Central memory CD8-positive, alpha-beta T cell (primary cell): Measurements from ENCODE around the gene GORASP1.
A peak's percentile ranks its signal among the peaks of the same experiment; 100 is the strongest.

Source experiments
- ATAC-seq: fragments of 150-1000 bp; cut with Tn5 transposase; replicated peaks from 2 replicates; pipeline ENCODE4 v1.10.0; 2022; ENCODE audit warnings: mild to moderate bottlenecking, moderate FRiP score, moderate number of reproducible peaks; ENCODE audit not compliant: poor library complexity, severe bottlenecking; ENCODE audit errors: extremely low read depth
- DNase-seq, 2 donors: peaks; one replicate each; pipeline ENCODE4 v3.0.0; 2021; ENCODE audit warnings: low spot score in 2 of 2
- H3K27ac Mint-ChIP-seq: one replicate; pipeline ENCODE4 v1.8.0; 2022; ENCODE audit warnings: low read depth, mild to moderate bottlenecking, moderate library complexity, mixed read lengths
- H3K27me3 Mint-ChIP-seq: one replicate; pipeline ENCODE4 v1.8.0; 2022; ENCODE audit warnings: mixed read lengths
- H3K36me3 Mint-ChIP-seq: one replicate; pipeline ENCODE4 v1.8.0; 2022; ENCODE audit warnings: mild to moderate bottlenecking, moderate library complexity, mixed read lengths; ENCODE audit not compliant: insufficient read depth
- H3K4me1 Mint-ChIP-seq: one replicate; pipeline ENCODE4 v1.8.0; 2022; ENCODE audit warnings: mixed read lengths
- H3K4me3 Mint-ChIP-seq: one replicate; pipeline ENCODE4 v1.8.0; 2022; ENCODE audit warnings: mild to moderate bottlenecking, moderate library complexity, mixed read lengths
- H3K9me3 Mint-ChIP-seq: one replicate; pipeline ENCODE4 v1.8.0; 2022; ENCODE audit warnings: mixed read lengths

The GORASP1 gene

GRCh38 chr3:39127908-39128304, 20.5 kb upstream of the GORASP1 start:
- peak overlapping the region; percentile 64 for H3K27ac Mint-ChIP-seq
- peak overlapping the region; percentile 8 for H3K4me3 Mint-ChIP-seq
- H3K36me3 Mint-ChIP-seq = peaks cover 2% of the 10 kb centered on the region

GRCh38 chr3:39127269-39127907, 20.0 kb upstream of the GORASP1 start:
- Mint-ChIP-seq H3K36me3 (peaks cover 2% of the 10 kb centered on the region), H3K9me3 (no peaks in the 10 kb centered on the region), H3K4me3 (peak overlapping the region; percentile 8), H3K4me1 (peaks cover 21% of the 10 kb centered on the region), H3K27ac (peak overlapping the region; percentile 64), H3K27me3 (no peaks in the 10 kb centered on the region)
- DNase-seq (no peak), ATAC-seq (peak; percentile 31)

More at GRCh38 chr3:39127908-39128304, 20.5 kb upstream of the GORASP1 start:
- DNase-seq (no peak), ATAC-seq (peak; percentile 82)
- H3K9me3 Mint-ChIP-seq = no peaks in the 10 kb centered on the region
- H3K27me3 Mint-ChIP-seq = no peaks in the 10 kb centered on the region
- peaks cover 21% of the 10 kb centered on the region for H3K4me1 Mint-ChIP-seq

DNA sequence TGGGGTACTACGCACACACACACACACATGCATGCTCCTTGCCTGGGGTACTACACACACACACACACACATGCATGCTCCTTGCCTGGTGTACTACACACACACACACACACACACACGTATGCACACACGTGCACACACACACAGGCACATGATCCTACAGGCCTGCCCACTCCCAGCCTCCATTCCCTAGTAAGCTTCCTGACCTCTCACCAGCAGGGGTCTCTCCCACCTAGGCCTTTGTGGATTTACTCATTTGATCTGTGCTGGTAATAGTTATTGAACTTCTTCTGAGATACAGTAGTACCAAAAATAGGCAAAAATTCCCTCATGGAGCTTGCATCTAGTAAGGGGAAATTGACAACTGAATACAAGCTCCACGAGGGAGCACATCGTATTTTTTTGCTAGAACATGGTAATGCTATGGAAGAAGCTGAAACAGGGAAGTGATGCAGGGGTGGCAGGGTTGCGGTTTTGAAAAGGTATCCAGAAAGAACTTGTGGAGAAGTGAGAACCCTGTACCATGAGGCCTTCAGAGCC, 19.2 kb upstream of the GORASP1 start:
- ATAC-seq (no peak), DNase-seq (no peak)
- peaks cover 21% of the 10 kb centered on the region for H3K4me1 Mint-ChIP-seq
- no peaks in the 10 kb centered on the region for H3K9me3 Mint-ChIP-seq
- no peak overlapping the region for H3K4me3 Mint-ChIP-seq
- no peak overlapping the region for H3K27ac Mint-ChIP-seq
- no peaks in the 10 kb centered on the region for H3K27me3 Mint-ChIP-seq
- H3K36me3 Mint-ChIP-seq = peaks cover 2% of the 10 kb centered on the region

GRCh38 chr3:39125841-39126500, 18.5 kb upstream of the GORASP1 start:
- H3K27me3 Mint-ChIP-seq = no peaks in the 10 kb centered on the region
- H3K27ac Mint-ChIP-seq = no peak overlapping the region
- no peak overlapping the region for H3K4me3 Mint-ChIP-seq
- H3K36me3 Mint-ChIP-seq = peaks cover 2% of the 10 kb centered on the region
- peaks cover 21% of the 10 kb centered on the region for H3K4me1 Mint-ChIP-seq
- ATAC-seq (no peak), DNase-seq (no peak)
- no peaks in the 10 kb centered on the region for H3K9me3 Mint-ChIP-seq

- Mint-ChIP-seq H3K27me3 (no peaks in the 10 kb centered on the region), H3K4me1 (peaks cover 21% of the 10 kb centered on the region), H3K4me3 (no peak overlapping the region), H3K27ac (no peak overlapping the region), H3K36me3 (peaks cover 2% of the 10 kb centered on the region), H3K9me3 (no peaks in the 10 kb centered on the region)
- DNase-seq (no peak), ATAC-seq (no peak)
These were observed 17.7 kb upstream of the GORASP1 start for GRCh38 chr3:39124876-39125840.

GRCh38 chr3:39122813-39123212, 15.4 kb upstream of the GORASP1 start:
- ATAC-seq = no peak
- no peaks in the 10 kb centered on the region for H3K27me3 Mint-ChIP-seq
- H3K27ac Mint-ChIP-seq = no peak overlapping the region
- peaks cover 2% of the 10 kb centered on the region for H3K36me3 Mint-ChIP-seq
- DNase-seq = no peak
- no peak overlapping the region for H3K4me3 Mint-ChIP-seq
- H3K9me3 Mint-ChIP-seq = no peaks in the 10 kb centered on the region
- peaks cover 13% of the 10 kb centered on the region for H3K4me1 Mint-ChIP-seq

GRCh38 chr3:39121621-39122020, 14.2 kb upstream of the GORASP1 start:
- H3K9me3 Mint-ChIP-seq = no peaks in the 10 kb centered on the region
- H3K4me1 Mint-ChIP-seq = peaks cover 2% of the 10 kb centered on the region
- H3K36me3 Mint-ChIP-seq = peaks cover 4% of the 10 kb centered on the region
- H3K27ac Mint-ChIP-seq = no peak overlapping the region
- no peaks in the 10 kb centered on the region for H3K27me3 Mint-ChIP-seq
- H3K4me3 Mint-ChIP-seq = no peak overlapping the region
- ATAC-seq (no peak), DNase-seq (no peak)

- no peak for DNase-seq
- H3K4me3 Mint-ChIP-seq = no peak overlapping the region
These were observed 11.7 kb upstream of the GORASP1 start for GRCh38 chr3:39118931-39119660.

GRCh38 chr3:39118079-39118478, 10.7 kb upstream of the GORASP1 start:
- Mint-ChIP-seq H3K27me3 (no peaks in the 10 kb centered on the region), H3K4me1 (no peaks in the 10 kb centered on the region), H3K36me3 (peaks cover 1% of the 10 kb centered on the region), H3K27ac (no peak overlapping the region), H3K9me3 (no peaks in the 10 kb centered on the region), H3K4me3 (no peak overlapping the region)
- DNase-seq (no peak), ATAC-seq (no peak)

More at GRCh38 chr3:39118931-39119660, 11.7 kb upstream of the GORASP1 start:
- Mint-ChIP-seq H3K27me3 (no peaks in the 10 kb centered on the region), H3K36me3 (peaks cover 1% of the 10 kb centered on the region), H3K9me3 (no peaks in the 10 kb centered on the region), H3K27ac (no peak overlapping the region), H3K4me1 (no peaks in the 10 kb centered on the region)
- no peak for ATAC-seq

DNA sequence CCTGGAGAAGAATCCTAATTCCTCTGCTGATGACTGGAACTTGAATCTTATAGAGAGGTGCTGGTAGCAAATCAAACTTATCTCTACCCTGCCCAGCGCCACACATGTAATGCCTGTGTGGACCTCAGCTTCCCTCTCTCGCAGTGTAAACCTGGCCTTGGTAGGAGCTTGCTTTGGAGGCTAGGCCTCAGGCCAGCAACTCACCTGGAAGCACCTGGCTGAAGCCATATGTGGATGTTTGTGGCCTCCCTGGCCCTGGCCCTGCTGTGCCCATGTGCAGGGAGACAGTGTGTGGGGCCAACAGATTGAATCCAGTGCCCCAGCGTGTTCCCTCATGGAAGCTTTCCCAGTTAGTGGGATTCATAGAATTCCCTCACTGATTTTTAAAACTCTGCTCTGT, 8.4 kb upstream of the GORASP1 start:
- DNase-seq (no peak), ATAC-seq (no peak)
- H3K9me3 Mint-ChIP-seq = no peaks in the 10 kb centered on the region
- no peak overlapping the region for H3K27ac Mint-ChIP-seq
- H3K4me3 Mint-ChIP-seq = no peak overlapping the region
- no peaks in the 10 kb centered on the region for H3K4me1 Mint-ChIP-seq
- H3K36me3 Mint-ChIP-seq = peaks cover 1% of the 10 kb centered on the region
- no peaks in the 10 kb centered on the region for H3K27me3 Mint-ChIP-seq

DNA sequence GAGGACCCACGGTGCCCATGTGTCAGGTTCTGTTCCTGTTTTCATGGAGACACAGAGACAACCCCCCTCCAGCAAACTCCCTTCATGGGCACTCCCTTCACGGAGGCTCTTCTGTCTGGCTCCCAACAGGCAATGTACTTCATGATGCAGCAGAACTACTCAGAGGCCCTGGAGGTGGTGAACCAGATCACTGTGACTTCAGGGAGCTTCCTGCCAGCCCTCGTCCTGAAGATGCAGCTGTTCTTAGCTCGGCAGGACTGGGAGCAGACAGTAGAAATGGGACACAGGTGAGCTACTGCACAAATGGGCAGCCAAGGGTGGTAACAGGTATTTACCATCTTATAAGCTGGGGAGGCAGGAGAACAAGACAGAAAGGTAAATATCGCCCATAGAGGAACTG, 7.0 kb upstream of the GORASP1 start:
- peaks cover 1% of the 10 kb centered on the region for H3K36me3 Mint-ChIP-seq
- H3K4me3 Mint-ChIP-seq = no peak overlapping the region
- no peak for DNase-seq
- ATAC-seq = no peak
- H3K27ac Mint-ChIP-seq = no peak overlapping the region
- H3K4me1 Mint-ChIP-seq = peaks cover 1% of the 10 kb centered on the region
- no peaks in the 10 kb centered on the region for H3K9me3 Mint-ChIP-seq
- H3K27me3 Mint-ChIP-seq = no peaks in the 10 kb centered on the region

- peaks cover 3% of the 10 kb centered on the region for H3K36me3 Mint-ChIP-seq
- H3K27ac Mint-ChIP-seq = no peak overlapping the region
- no peak overlapping the region for H3K4me3 Mint-ChIP-seq
- no peak for DNase-seq
- peaks cover 13% of the 10 kb centered on the region for H3K4me1 Mint-ChIP-seq
- H3K27me3 Mint-ChIP-seq = no peaks in the 10 kb centered on the region
- ATAC-seq = no peak
- no peaks in the 10 kb centered on the region for H3K9me3 Mint-ChIP-seq
These were observed 5.9 kb upstream of the GORASP1 start for GRCh38 chr3:39113291-39113690.
